ENCODE results near the gene SYNPO2. TPM values are rescaled to one million over a fixed set of nuclear protein-coding genes. Genes with fewer than 3 reads are reported as not detected.

Gene SYNPO2
- total and polyA plus RNA-seq, 10 donors: 3.6 to 72.1 (median 29.0) TPM

DNA sequence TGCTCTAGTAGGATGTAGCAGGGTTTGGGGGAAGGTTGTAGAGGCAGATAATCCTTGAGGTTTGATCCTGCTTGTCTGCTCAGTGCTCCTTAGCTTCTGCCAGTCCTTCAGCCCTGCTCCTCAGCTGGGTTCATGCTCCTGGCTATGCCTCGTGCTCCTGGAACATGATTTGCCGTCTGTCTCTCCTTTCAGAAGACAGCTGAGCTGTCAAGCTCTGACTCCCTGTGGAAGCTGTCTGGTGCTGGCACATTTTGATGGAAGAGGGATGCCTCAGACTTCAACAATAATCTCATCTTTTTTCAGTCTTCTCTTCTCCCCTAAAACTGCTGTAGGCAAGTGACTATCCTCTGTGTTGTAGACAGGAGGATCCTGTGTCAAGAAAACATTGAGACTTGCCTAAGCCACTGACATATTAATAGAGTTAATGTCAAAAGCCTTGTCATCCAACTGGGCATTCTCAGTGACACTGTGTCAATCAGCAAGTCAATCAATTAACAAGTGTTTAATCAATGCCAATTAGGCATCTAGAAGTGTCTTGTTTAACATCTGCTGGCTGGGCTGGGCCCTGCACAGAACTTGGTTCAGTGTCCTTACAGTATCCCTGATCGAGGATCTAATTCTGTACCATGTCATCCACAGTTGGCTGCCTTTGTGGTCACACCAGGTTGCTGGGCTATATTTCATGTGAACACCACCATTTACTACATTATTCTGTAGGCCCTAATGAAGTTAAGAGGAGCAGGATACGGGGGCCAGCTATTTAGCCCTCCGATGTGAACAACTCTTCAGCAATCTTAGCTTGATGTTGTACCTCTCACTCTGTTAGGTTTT lies 96.7 kb downstream of the SYNPO2 start:
- no peak for DNase-seq
- H3K9me3 ChIP-seq: no peaks in the 10 kb centered on the region
- 78 to 88% (median 86%) methylated on average over 5 of the region's 5 CpGs for WGBS, 5 donors
- intact Hi-C loops (cut with DNase I; ENCODE audit: low total_unique reads): loop anchor here (10.0 kb wide), 2 partner anchors 299 to 1059 kb away; no protein-coding TSS in a partner anchor
- H3K4me1 ChIP-seq: peaks cover 0 to 19% (median 6%) of the 10 kb centered on the region in 6 donors
- H3K36me3 ChIP-seq: no peaks in the 10 kb centered on the region
- H3K4me3 ChIP-seq: no peak overlapping the region
- no peak overlapping the region for H3K27ac ChIP-seq
- H3K27me3 ChIP-seq (replicated peaks in 1 of 7): no peaks in the 10 kb centered on the region
- TF ChIP-seq, protein P1, sequence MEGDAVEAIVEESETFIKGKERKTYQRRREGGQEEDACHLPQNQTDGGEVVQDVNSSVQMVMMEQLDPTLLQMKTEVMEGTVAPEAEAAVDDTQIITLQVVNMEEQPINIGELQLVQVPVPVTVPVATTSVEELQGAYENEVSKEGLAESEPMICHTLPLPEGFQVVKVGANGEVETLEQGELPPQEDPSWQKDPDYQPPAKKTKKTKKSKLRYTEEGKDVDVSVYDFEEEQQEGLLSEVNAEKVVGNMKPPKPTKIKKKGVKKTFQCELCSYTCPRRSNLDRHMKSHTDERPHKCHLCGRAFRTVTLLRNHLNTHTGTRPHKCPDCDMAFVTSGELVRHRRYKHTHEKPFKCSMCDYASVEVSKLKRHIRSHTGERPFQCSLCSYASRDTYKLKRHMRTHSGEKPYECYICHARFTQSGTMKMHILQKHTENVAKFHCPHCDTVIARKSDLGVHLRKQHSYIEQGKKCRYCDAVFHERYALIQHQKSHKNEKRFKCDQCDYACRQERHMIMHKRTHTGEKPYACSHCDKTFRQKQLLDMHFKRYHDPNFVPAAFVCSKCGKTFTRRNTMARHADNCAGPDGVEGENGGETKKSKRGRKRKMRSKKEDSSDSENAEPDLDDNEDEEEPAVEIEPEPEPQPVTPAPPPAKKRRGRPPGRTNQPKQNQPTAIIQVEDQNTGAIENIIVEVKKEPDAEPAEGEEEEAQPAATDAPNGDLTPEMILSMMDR (IDR thresholded peaks at IDR 0.05 in 8 of 11, conservative IDR thresholded peaks at IDR 0.05 in 3 of 11): no peak
- TF ChIP-seq POLR2A (IDR thresholded peaks at IDR 0.05): no peak
- TF ChIP-seq POLR2AphosphoS5 (IDR thresholded peaks at IDR 0.05): no peak

DNA sequence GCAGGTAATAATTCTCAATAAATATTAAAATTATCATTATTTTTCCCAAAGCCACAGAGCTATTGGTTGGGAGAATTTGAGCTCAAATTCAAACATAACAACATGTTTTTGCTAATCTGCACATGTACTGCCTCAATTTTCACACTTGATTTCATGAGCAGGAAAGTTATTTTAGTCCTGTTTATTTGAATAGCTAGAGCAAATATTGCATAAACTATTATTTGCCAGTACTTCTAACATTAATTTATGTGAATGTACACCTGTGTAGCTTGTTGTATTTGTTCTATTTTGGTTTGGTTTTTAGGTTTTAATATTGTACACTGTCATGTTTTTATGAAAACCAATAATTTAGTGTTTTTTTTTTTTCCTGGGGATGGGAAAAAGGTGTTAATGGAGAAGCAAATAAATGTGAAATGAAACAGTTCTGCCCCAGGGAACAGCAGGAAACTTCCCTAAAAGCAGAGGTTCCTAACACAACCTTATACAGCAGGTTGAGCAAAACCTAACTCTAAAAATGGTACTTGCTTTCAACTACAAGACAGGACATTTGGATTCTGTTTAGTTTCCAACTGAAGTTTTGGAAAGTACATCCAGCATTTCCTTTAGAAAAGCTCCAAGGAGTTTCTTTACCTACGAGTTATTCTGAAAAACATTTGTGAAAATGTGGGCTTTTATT lies 99.4 kb downstream of the SYNPO2 start:
- Histone ChIP-seq H3K9me3 (no peaks in the 10 kb centered on the region), H3K27ac (peak overlapping the region in 3 of 8 donors; percentile 14 to 35 (median 29)), H3K4me3 (no peak overlapping the region), H3K27me3 (replicated peaks in 1 of 7) (no peaks in the 10 kb centered on the region), H3K36me3 (no peaks in the 10 kb centered on the region), H3K4me1 (peaks cover 0 to 9% (median 1%) of the 10 kb centered on the region in 6 donors)
- intact Hi-C loops (cut with DNase I; ENCODE audit: low total_unique reads): loop anchor here (10.0 kb wide), 2 partner anchors 297 to 1057 kb away; no protein-coding TSS in a partner anchor
- TF ChIP-seq, protein P1 (IDR thresholded peaks at IDR 0.05 in 8 of 11, conservative IDR thresholded peaks at IDR 0.05 in 3 of 11): no peak
- TF ChIP-seq POLR2A (IDR thresholded peaks at IDR 0.05) (no peak), POLR2AphosphoS5 (IDR thresholded peaks at IDR 0.05) (no peak)
- DNase-seq: no peak
- WGBS, 5 donors: 76 to 86% (median 81%) methylated on average over 1 of the region's 1 CpG

DNA sequence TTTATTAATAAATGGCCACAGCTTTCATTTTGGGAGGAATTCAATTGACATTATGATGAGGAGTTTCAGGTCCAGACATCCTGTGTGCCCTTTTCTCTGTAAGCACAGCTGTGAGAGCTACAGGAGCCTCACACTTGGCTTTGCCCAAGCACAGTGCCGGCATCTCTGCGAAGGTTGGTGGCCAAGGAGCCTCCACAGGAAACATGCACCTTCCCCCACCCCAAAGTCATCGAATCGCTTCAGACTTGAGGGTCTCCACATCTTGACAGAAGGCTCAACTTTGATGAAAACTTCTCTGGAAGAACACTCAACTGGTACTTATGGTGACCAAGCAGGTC lies 100.0 kb downstream of the SYNPO2 start:
- H3K4me1 ChIP-seq: peaks cover 0 to 9% (median 1%) of the 10 kb centered on the region in 6 donors
- intact Hi-C loops (cut with DNase I; ENCODE audit: low total_unique reads): loop anchor here (10.0 kb wide), 2 partner anchors 296 to 1056 kb away; no protein-coding TSS in a partner anchor
- H3K27me3 ChIP-seq (replicated peaks in 1 of 7): no peaks in the 10 kb centered on the region
- TF ChIP-seq POLR2A (IDR thresholded peaks at IDR 0.05) (no peak), POLR2AphosphoS5 (IDR thresholded peaks at IDR 0.05) (no peak)
- TF ChIP-seq, protein P1 (IDR thresholded peaks at IDR 0.05 in 8 of 11, conservative IDR thresholded peaks at IDR 0.05 in 3 of 11): no peak
- DNase-seq: no peak
- H3K27ac ChIP-seq: peak overlapping the region in 4 of 8 donors; percentile 0 to 35 (median 22)
- WGBS, 5 donors: 94 to 97% (median 95%) methylated on average over 4 of the region's 4 CpGs
- no peak overlapping the region for H3K4me3 ChIP-seq
- H3K9me3 ChIP-seq: no peaks in the 10 kb centered on the region
- H3K36me3 ChIP-seq: no peaks in the 10 kb centered on the region
